ENCODE data around the gene RAN.

DNA sequence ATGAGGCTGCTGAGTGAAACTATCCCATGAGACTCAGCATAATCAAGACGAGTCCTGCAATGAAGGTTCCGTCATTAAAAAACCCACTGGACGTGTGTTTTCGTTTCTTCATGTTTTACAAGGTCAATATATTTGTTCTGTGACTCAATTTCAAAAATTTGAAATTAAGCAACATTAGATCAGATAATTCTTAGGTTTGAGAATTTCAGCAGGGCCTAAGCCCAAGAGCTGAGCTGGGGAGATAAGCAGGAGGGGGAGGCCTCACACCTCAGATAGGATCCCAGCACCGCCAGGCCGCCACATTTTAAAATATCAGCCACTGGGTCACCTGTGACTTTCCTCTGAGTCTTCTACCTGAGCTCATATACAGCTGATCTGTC, 46.1 kb upstream of the RAN start:
- TF ChIP-seq, protein P1, sequence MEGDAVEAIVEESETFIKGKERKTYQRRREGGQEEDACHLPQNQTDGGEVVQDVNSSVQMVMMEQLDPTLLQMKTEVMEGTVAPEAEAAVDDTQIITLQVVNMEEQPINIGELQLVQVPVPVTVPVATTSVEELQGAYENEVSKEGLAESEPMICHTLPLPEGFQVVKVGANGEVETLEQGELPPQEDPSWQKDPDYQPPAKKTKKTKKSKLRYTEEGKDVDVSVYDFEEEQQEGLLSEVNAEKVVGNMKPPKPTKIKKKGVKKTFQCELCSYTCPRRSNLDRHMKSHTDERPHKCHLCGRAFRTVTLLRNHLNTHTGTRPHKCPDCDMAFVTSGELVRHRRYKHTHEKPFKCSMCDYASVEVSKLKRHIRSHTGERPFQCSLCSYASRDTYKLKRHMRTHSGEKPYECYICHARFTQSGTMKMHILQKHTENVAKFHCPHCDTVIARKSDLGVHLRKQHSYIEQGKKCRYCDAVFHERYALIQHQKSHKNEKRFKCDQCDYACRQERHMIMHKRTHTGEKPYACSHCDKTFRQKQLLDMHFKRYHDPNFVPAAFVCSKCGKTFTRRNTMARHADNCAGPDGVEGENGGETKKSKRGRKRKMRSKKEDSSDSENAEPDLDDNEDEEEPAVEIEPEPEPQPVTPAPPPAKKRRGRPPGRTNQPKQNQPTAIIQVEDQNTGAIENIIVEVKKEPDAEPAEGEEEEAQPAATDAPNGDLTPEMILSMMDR (IDR thresholded peaks at IDR 0.05), result no peak
- no peak for TF ChIP-seq POLR2A (IDR thresholded peaks at IDR 0.05)
